ENCODE data around the gene ITGAX. TPM values are rescaled to one million over a fixed set of nuclear protein-coding genes. Genes with fewer than 3 reads are reported as not detected.

Gene ITGAX
- total RNA-seq, 1 donor = 0.36 TPM

GRCh38 chr16:31367853-31368252, 12.9 kb downstream of the ITGAX start:
- Histone ChIP-seq H3K4me2 (ENCODE audit: insufficient read depth, low read length) (no peak overlapping the region), H3K36me3 (ENCODE audit: insufficient read depth, low read length) (no peaks in the 10 kb centered on the region), H3K4me3 (ENCODE audit: insufficient read depth, low read length) (no peak overlapping the region), H3K27ac (ENCODE audit: low read depth, low read length) (no peak overlapping the region), H3K9me3 (ENCODE audit: low read depth, low read length) (no peaks in the 10 kb centered on the region), H2AFZ (ENCODE audit: low read length) (no peak overlapping the region), H3K79me2 (ENCODE audit: insufficient read depth, low read length) (no peaks in the 10 kb centered on the region), H3K27me3 (ENCODE audit: insufficient read depth, low read length) (no peaks in the 10 kb centered on the region), H4K20me1 (ENCODE audit: insufficient read depth, low read length) (no peaks in the 10 kb centered on the region), H3K4me1 (ENCODE audit: insufficient read depth, low read length) (no peaks in the 10 kb centered on the region)
- no peak for DNase-seq (ENCODE audit: insufficient read length, low spot score, missing footprints)
- TF ChIP-seq CTCF (IDR thresholded peaks at IDR 0.05; ENCODE audit: extremely low read depth, low read depth, low read length) = no peak

DNA sequence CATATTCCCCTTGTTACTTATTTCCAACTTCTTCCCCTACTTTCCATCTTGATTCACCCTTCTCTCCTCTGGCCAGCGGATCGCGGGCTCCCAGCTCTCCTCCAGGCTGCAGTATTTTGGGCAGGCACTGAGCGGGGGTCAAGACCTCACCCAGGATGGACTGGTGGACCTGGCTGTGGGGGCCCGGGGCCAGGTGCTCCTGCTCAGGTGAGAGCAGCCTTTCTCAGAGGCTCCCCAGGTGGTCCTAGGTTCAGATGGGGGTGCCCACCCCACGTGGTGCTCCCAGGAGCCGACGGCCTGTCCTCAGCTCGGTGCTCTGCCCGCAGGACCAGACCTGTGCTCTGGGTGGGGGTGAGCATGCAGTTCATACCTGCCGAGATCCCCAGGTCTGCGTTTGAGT, 16.0 kb downstream of the ITGAX start:
- H3K9me3 ChIP-seq (ENCODE audit: low read depth, low read length) = no peaks in the 10 kb centered on the region
- DNase-seq (ENCODE audit: insufficient read length, low spot score, missing footprints) = no peak
- H4K20me1 ChIP-seq (ENCODE audit: insufficient read depth, low read length) = no peaks in the 10 kb centered on the region
- no peaks in the 10 kb centered on the region for H3K4me1 ChIP-seq (ENCODE audit: insufficient read depth, low read length)
- H3K27ac ChIP-seq (ENCODE audit: low read depth, low read length) = no peak overlapping the region
- no peak overlapping the region for H2AFZ ChIP-seq (ENCODE audit: low read length)
- H3K4me2 ChIP-seq (ENCODE audit: insufficient read depth, low read length) = no peak overlapping the region
- TF ChIP-seq CTCF (IDR thresholded peaks at IDR 0.05; ENCODE audit: extremely low read depth, low read depth, low read length) = no peak
- no peaks in the 10 kb centered on the region for H3K27me3 ChIP-seq (ENCODE audit: insufficient read depth, low read length)
- no peak overlapping the region for H3K4me3 ChIP-seq (ENCODE audit: insufficient read depth, low read length)
- H3K79me2 ChIP-seq (ENCODE audit: insufficient read depth, low read length) = no peaks in the 10 kb centered on the region
- H3K36me3 ChIP-seq (ENCODE audit: insufficient read depth, low read length) = no peaks in the 10 kb centered on the region

DNA sequence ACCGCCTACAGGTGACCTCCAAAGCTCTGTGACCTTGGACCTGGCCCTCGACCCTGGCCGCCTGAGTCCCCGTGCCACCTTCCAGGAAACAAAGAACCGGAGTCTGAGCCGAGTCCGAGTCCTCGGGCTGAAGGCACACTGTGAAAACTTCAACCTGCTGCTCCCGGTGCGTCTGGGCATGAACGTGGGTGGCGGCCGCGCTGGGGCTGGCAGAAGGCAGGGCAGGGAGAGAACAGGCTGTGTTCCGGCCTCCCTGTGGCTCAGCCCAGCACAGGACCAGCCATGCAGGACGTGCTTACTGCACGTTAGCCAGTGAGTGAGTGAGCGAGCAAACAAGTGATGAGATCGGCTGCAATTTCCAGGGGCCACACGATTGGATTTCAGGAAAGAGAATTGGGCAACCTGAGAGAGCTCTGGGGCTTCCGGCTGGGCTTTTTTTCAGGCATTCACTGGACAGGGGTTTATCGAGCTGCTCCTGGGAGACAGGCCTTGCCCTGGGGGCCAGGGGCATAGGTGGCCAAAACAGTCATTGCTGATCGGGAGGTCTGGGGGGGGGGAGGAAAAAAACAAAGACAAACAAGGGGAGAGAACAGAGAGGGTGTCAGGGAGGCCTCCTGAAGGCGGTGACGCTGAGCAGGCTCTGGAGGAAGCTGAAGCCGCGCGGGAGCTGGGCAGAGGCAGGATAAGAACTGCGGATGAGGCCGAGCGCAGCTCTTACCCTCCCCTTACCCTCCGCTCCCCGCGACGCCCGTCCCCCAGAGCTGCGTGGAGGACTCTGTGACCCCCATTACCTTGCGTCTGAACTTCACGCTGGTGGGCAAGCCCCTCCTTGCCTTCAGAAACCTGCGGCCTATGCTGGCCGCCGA, 16.9 kb downstream of the ITGAX start:
- Histone ChIP-seq H2AFZ (ENCODE audit: low read length) (no peak overlapping the region), H3K79me2 (ENCODE audit: insufficient read depth, low read length) (no peaks in the 10 kb centered on the region), H3K4me3 (ENCODE audit: insufficient read depth, low read length) (no peak overlapping the region), H3K4me1 (ENCODE audit: insufficient read depth, low read length) (no peaks in the 10 kb centered on the region), H3K36me3 (ENCODE audit: insufficient read depth, low read length) (no peaks in the 10 kb centered on the region), H4K20me1 (ENCODE audit: insufficient read depth, low read length) (no peaks in the 10 kb centered on the region), H3K27ac (ENCODE audit: low read depth, low read length) (no peak overlapping the region), H3K9me3 (ENCODE audit: low read depth, low read length) (no peaks in the 10 kb centered on the region), H3K27me3 (ENCODE audit: insufficient read depth, low read length) (no peaks in the 10 kb centered on the region), H3K4me2 (ENCODE audit: insufficient read depth, low read length) (no peak overlapping the region)
- TF ChIP-seq CTCF (IDR thresholded peaks at IDR 0.05; ENCODE audit: extremely low read depth, low read depth, low read length) = no peak
- no peak for DNase-seq (ENCODE audit: insufficient read length, low spot score, missing footprints)

DNA sequence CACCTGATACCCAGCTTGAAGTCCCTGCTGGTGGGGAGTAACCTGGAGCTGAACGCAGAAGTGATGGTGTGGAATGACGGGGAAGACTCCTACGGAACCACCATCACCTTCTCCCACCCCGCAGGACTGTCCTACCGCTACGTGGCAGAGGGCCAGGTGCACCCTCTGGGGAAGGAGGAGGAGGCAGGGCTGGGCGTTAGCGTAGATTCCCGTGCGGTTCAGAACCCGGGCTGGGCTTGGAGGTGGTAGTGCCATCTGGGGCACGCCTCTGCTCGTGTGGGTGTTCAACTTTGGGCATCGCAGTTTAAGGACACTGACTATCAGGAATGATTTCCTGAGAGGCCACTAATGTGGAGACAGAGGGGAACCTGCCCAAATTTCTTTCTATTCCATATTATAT, 18.3 kb downstream of the ITGAX start:
- peak; percentile 39 for DNase-seq (ENCODE audit: insufficient read length, low spot score, missing footprints)
- TF ChIP-seq CTCF (IDR thresholded peaks at IDR 0.05; ENCODE audit: extremely low read depth, low read depth, low read length) = no peak
- H3K4me2 ChIP-seq (ENCODE audit: insufficient read depth, low read length) = no peak overlapping the region
- H2AFZ ChIP-seq (ENCODE audit: low read length) = no peak overlapping the region
- no peaks in the 10 kb centered on the region for H3K4me1 ChIP-seq (ENCODE audit: insufficient read depth, low read length)
- H3K9me3 ChIP-seq (ENCODE audit: low read depth, low read length) = no peaks in the 10 kb centered on the region
- H3K27me3 ChIP-seq (ENCODE audit: insufficient read depth, low read length) = no peaks in the 10 kb centered on the region
- H3K27ac ChIP-seq (ENCODE audit: low read depth, low read length) = no peak overlapping the region
- no peaks in the 10 kb centered on the region for H3K79me2 ChIP-seq (ENCODE audit: insufficient read depth, low read length)
- H3K36me3 ChIP-seq (ENCODE audit: insufficient read depth, low read length) = no peaks in the 10 kb centered on the region
- no peaks in the 10 kb centered on the region for H4K20me1 ChIP-seq (ENCODE audit: insufficient read depth, low read length)
- no peak overlapping the region for H3K4me3 ChIP-seq (ENCODE audit: insufficient read depth, low read length)

Data from osteoblast (primary cell).